Keratinocyte (primary cell): ENCODE data around the gene TMEM233. TPM values are rescaled to one million over a fixed set of nuclear protein-coding genes. Genes with fewer than 3 reads are reported as not detected.
"Not testable (repeated sequence)": the region's sequence is repeated elsewhere in the genome, so short reads cannot be mapped to it uniquely, and the experiment has no call there.

ENCODE experiments used
- DNase-seq: peaks from one replicate; pipeline ENCODE4 v3.0.0-alpha.2; 2011; ENCODE audit warnings: low read depth, missing footprints, low spot score
- FAIRE-seq: peaks from 2 replicates; lab custom pipeline; 2011; peaks lifted over from hg19 to GRCh38; lab: Jason Lieb, UNC
- H2AFZ ChIP-seq: 2 replicates; pipeline ENCODE4 v1.6.0; 2012; ENCODE audit warnings: low read length, control low read depth, inconsistent platforms; ENCODE audit not compliant: control insufficient read depth
- H3K27ac ChIP-seq: 2 replicates; pipeline ENCODE4 v1.5.1; 2011; ENCODE audit warnings: low read length; ENCODE audit not compliant: control insufficient read depth, insufficient read depth
- H3K27me3 ChIP-seq: 3 replicates; pipeline ENCODE4 v1.6.0; 2011; ENCODE audit warnings: low read length; ENCODE audit not compliant: control insufficient read depth, insufficient read depth; ENCODE audit errors: extremely low read depth
- H3K36me3 ChIP-seq, 2 experiments: 2 replicates in 1 of 2; 3 replicates in 1 of 2; pipeline ENCODE4 v1.5.1; 2011; ENCODE audit warnings: low read length in 2 of 2, mild to moderate bottlenecking in 1 of 2; ENCODE audit not compliant: control insufficient read depth in 2 of 2, insufficient read depth in 2 of 2; ENCODE audit errors: extremely low read depth in 1 of 2
- H3K4me1 ChIP-seq: 3 replicates; pipeline ENCODE4 v1.5.1; 2011; ENCODE audit warnings: low read length; ENCODE audit not compliant: control insufficient read depth, insufficient read depth; ENCODE audit errors: extremely low read depth
- H3K4me2 ChIP-seq: 3 replicates; pipeline ENCODE4 v1.6.0; 2011; ENCODE audit warnings: low read depth, low read length; ENCODE audit not compliant: control insufficient read depth, insufficient read depth; ENCODE audit errors: extremely low read depth
- H3K4me3 ChIP-seq, 3 experiments: fragments of 200-600 bp in 1 of 3; sonication (generic) in 1 of 3; 2 replicates in 2 of 3; 3 replicates in 1 of 3; pipeline ENCODE4 v1.5.1; 2011 to 2016; ENCODE audit warnings: low read length in 3 of 3, mild to moderate bottlenecking in 3 of 3, control low read depth in 2 of 3, inconsistent platforms in 1 of 3, low read depth in 1 of 3, mixed read lengths in 1 of 3, mixed run types in 1 of 3, moderate library complexity in 1 of 3; ENCODE audit not compliant: control insufficient read depth in 2 of 3, insufficient read depth in 2 of 3; ENCODE audit errors: extremely low read depth in 1 of 3
- H3K79me2 ChIP-seq: 2 replicates; pipeline ENCODE4 v1.6.0; 2012; ENCODE audit warnings: low read length; ENCODE audit not compliant: control insufficient read depth, insufficient read depth
- H3K9ac ChIP-seq: 3 replicates; pipeline ENCODE4 v1.6.0; 2011; ENCODE audit warnings: low read length; ENCODE audit not compliant: control insufficient read depth, insufficient read depth; ENCODE audit errors: extremely low read depth
- H3K9me1 ChIP-seq: 3 replicates; pipeline ENCODE4 v1.6.0; 2011; ENCODE audit warnings: low read length; ENCODE audit not compliant: control insufficient read depth, insufficient read depth; ENCODE audit errors: extremely low read depth
- H3K9me3 ChIP-seq: 2 replicates; pipeline ENCODE4 v1.5.1; 2012; ENCODE audit warnings: low read depth, low read length; ENCODE audit not compliant: control insufficient read depth
- H4K20me1 ChIP-seq: 3 replicates; pipeline ENCODE4 v1.6.0; 2011; ENCODE audit warnings: low read length; ENCODE audit not compliant: control insufficient read depth, insufficient read depth; ENCODE audit errors: extremely low read depth
- CTCF ChIP-seq, 3 experiments: IDR thresholded peaks in 1 of 3; conservative IDR thresholded peaks in 1 of 3; optimal IDR thresholded peaks in 1 of 3; 2 replicates in 2 of 3; 3 replicates in 1 of 3; pipeline versions ENCODE3 to v1.5.1; 2011; ENCODE audit warnings: low read length in 3 of 3, mild to moderate bottlenecking in 3 of 3, moderate library complexity in 2 of 3, control low read depth in 1 of 3, inconsistent platforms in 1 of 3; ENCODE audit not compliant: insufficient read depth in 2 of 3; ENCODE audit errors: extremely low read depth in 1 of 3
- EZH2 ChIP-seq: IDR thresholded peaks from one replicate; pipeline ENCODE4 v1.6.1; 2012; ENCODE audit warnings: inconsistent platforms, mild to moderate bottlenecking, low read length, moderate library complexity
- dilution Hi-C: fragments of 300-500 bp; cut with MboI; formaldehyde crosslinking; loops from one replicate; pipeline ENCODE4 v1.7.0; 2020; ENCODE audit warnings: low sequenced_read_pairs; ENCODE audit not compliant: extremely low pct_ligation_motif_present
- polyA plus RNA-seq, 5 experiments: library from polyadenylated mRNA; depleted of rRNA in 3 of 5; stranded (reverse) in 3 of 5; stranded (forward) in 1 of 5; unstranded in 1 of 5; fragments of >200 nt; gene quantifications; 1 replicate in 1 of 5; 2 replicates in 3 of 5; 3 replicates in 1 of 5; pipeline versions ENCODE4 v1.2.1 to v1.2.3, GENCODE V29; 2011 to 2012; ENCODE audit warnings: missing spikeins in 2 of 5, low read depth in 1 of 5, low replicate concordance in 1 of 5

The TMEM233 gene
- polyA plus RNA-seq, 1 donor (not counting 4 experiments of a cell fraction or from before 2014, with no cell fraction given) = not detected

GRCh38 chr12:119615518-119616475 lies 22.2 kb downstream of the TMEM233 start:
- no peak for TF ChIP-seq EZH2
- TF ChIP-seq CTCF (optimal IDR thresholded peaks at IDR 0.05 in 1 of 3, IDR thresholded peaks at IDR 0.05 in 1 of 3, conservative IDR thresholded peaks at IDR 0.05 in 1 of 3; ENCODE audit: extremely low read depth in 1 of 3, insufficient read depth in 2 of 3, low read length in 3 of 3) = no peak
- H3K36me3 ChIP-seq = no peaks in the 10 kb centered on the region

GRCh38 chr12:119618328-119618896 lies 24.8 kb downstream of the TMEM233 start:
- H4K20me1 ChIP-seq, H3K79me2 ChIP-seq, H3K4me2 ChIP-seq, H3K9me1 ChIP-seq, H3K27me3 ChIP-seq, H3K9ac ChIP-seq, FAIRE-seq, DNase-seq, dilution Hi-C loops, H3K9me3 ChIP-seq, H3K4me3 ChIP-seq, H2AFZ ChIP-seq, H3K36me3 ChIP-seq, H3K27ac ChIP-seq, H3K4me1 ChIP-seq: not testable (repeated sequence)

More at GRCh38 chr12:119615518-119616475, 22.2 kb downstream of the TMEM233 start:
- no peak overlapping the region for H3K4me2 ChIP-seq
- H4K20me1 ChIP-seq = no peaks in the 10 kb centered on the region
- no peaks in the 10 kb centered on the region for H3K79me2 ChIP-seq
- H3K4me1 ChIP-seq = no peaks in the 10 kb centered on the region
- no peak for FAIRE-seq
- H3K9me1 ChIP-seq = no peaks in the 10 kb centered on the region
- no peaks in the 10 kb centered on the region for H3K27me3 ChIP-seq
- no peaks in the 10 kb centered on the region for H3K9me3 ChIP-seq
- no peak overlapping the region for H2AFZ ChIP-seq
- no peak overlapping the region for H3K9ac ChIP-seq
- no peak overlapping the region for H3K27ac ChIP-seq
- DNase-seq = no peak
- no peak overlapping the region for H3K4me3 ChIP-seq
- dilution Hi-C loops = no loop called here
